Natural killer cell (primary cell): ENCODE measurements around the gene CHCHD5. TPM values are rescaled to one million over a fixed set of nuclear protein-coding genes. Genes with fewer than 3 reads are reported as not detected.
A peak's percentile ranks its signal among the peaks of the same experiment; 100 is the strongest.

Source experiments
- ATAC-seq, 3 donors: fragments of 150-1000 bp in 2 of 3; fragments of 200-7000 bp in 1 of 3; cut with Tn5 transposase; 1 replicate in 1 of 3; 2 replicates in 2 of 3; pipeline ENCODE4 v1.10.0; 2021; ENCODE audit warnings: mild to moderate bottlenecking in 2 of 3, moderate library complexity in 2 of 3
- DNase-seq, 2 donors: peaks; one replicate each; pipeline versions ENCODE4 v3.0.0 to v3.0.0-alpha.2; 2013 to 2021; ENCODE audit warnings: mixed read lengths in 1 of 2
- H3K27ac ChIP-seq: one replicate; pipeline ENCODE4 v1.5.1; 2013; ENCODE audit warnings: mild to moderate bottlenecking, low read length
- H3K27me3 ChIP-seq: one replicate; pipeline ENCODE4 v1.6.1; 2013; ENCODE audit warnings: low read length; ENCODE audit not compliant: control insufficient read depth, insufficient read depth
- H3K36me3 ChIP-seq: one replicate; pipeline ENCODE4 v1.6.1; 2013; ENCODE audit warnings: low read length; ENCODE audit not compliant: control insufficient read depth, insufficient read depth
- H3K4me1 ChIP-seq: one replicate; pipeline ENCODE4 v1.6.1; 2013; ENCODE audit warnings: low read length; ENCODE audit not compliant: control insufficient read depth, insufficient read depth
- H3K4me3 ChIP-seq: one replicate; pipeline ENCODE4 v1.5.1; 2013; ENCODE audit warnings: low read length
- H3K9me3 ChIP-seq: one replicate; pipeline ENCODE4 v1.6.1; 2013; ENCODE audit warnings: low read length; ENCODE audit not compliant: control insufficient read depth, insufficient read depth
- H3K27ac Mint-ChIP-seq, 2 donors: one replicate each; pipeline ENCODE4 v1.8.0; 2022; ENCODE audit warnings: mild to moderate bottlenecking in 2 of 2, mixed read lengths in 2 of 2, moderate library complexity in 1 of 2
- H3K27me3 Mint-ChIP-seq, 2 donors: one replicate each; pipeline ENCODE4 v1.8.0; 2022; ENCODE audit warnings: low read depth in 2 of 2, mixed read lengths in 2 of 2
- H3K36me3 Mint-ChIP-seq: one replicate; pipeline ENCODE4 v1.8.0; 2022; ENCODE audit warnings: mixed read lengths
- H3K4me1 Mint-ChIP-seq, 2 donors: one replicate each; pipeline ENCODE4 v1.8.0; 2022; ENCODE audit warnings: mixed read lengths in 2 of 2
- H3K4me3 Mint-ChIP-seq: one replicate; pipeline ENCODE4 v1.8.0; 2022; ENCODE audit warnings: mild to moderate bottlenecking, moderate library complexity, mixed read lengths
- H3K9me3 Mint-ChIP-seq, 2 donors: one replicate each; pipeline ENCODE4 v1.8.0; 2022; ENCODE audit warnings: mixed read lengths in 2 of 2
- CTCF ChIP-seq: fragments of 200-600 bp; IDR thresholded peaks from one replicate; pipeline ENCODE4 v1.8.0; 2022; ENCODE audit warnings: antibody characterized with exemption
- WGBS: methylation state at CpG from one replicate; pipeline ENCODE4 v1.1.7; 2013; ENCODE audit warnings: missing lambda C conversion rate; ENCODE audit not compliant: insufficient coverage; 5-methylcytosine and 5-hydroxymethylcytosine counted together
- intact Hi-C: fragments of 100-400 bp; cut with micrococcal nuclease; formaldehyde crosslinking; loops from one replicate; pipeline ENCODE4 v1.14.2; 2022
- total RNA-seq, 4 donors: library from RNA; stranded (reverse); fragments of 120-200 nt in 1 of 4; gene quantifications; one replicate each; pipeline versions ENCODE4 v1.2.3 to v1.2.4, GENCODE V29; 2013 to 2022

Gene CHCHD5
- total RNA-seq, 3 donors from 2014 or later (not counting 1 experiment from before 2014, with no cell fraction given): 21.9 to 24.1 (median 22.4) TPM

GRCh38 chr2:112621790-112622527, 37.5 kb downstream of the CHCHD5 start:
- no peaks in the 10 kb centered on the region for H3K36me3 ChIP-seq
- Mint-ChIP-seq H3K27ac (peak overlapping the region in 1 of 2 donors; percentile 47), H3K4me3 (no peak overlapping the region), H3K4me1 (peaks cover 39 to 42% of the 10 kb centered on the region in 2 donors), H3K27me3 (no peaks in the 10 kb centered on the region), H3K36me3 (no peaks in the 10 kb centered on the region), H3K9me3 (no peaks in the 10 kb centered on the region)
- no peak overlapping the region for H3K4me3 ChIP-seq
- peaks cover 39% of the 10 kb centered on the region for H3K4me1 ChIP-seq
- ATAC-seq (no peak), DNase-seq (no peak)
- no peaks in the 10 kb centered on the region for H3K9me3 ChIP-seq
- 97% methylated on average over 22 of the region's 22 CpGs for WGBS
- no peaks in the 10 kb centered on the region for H3K27me3 ChIP-seq
- intact Hi-C loops: no loop called here
- no peak overlapping the region for H3K27ac ChIP-seq
- no peak for TF ChIP-seq CTCF

GRCh38 chr2:112622528-112622849, 38.1 kb downstream of the CHCHD5 start:
- H3K4me3 ChIP-seq: no peak overlapping the region
- H3K9me3 ChIP-seq: no peaks in the 10 kb centered on the region
- DNase-seq: no peak
- H3K4me1 ChIP-seq: peaks cover 44% of the 10 kb centered on the region
- Mint-ChIP-seq H3K4me1 (peaks cover 44 to 47% of the 10 kb centered on the region in 2 donors), H3K36me3 (no peaks in the 10 kb centered on the region), H3K27ac (no peak overlapping the region), H3K27me3 (no peaks in the 10 kb centered on the region), H3K4me3 (no peak overlapping the region), H3K9me3 (no peaks in the 10 kb centered on the region)
- no peaks in the 10 kb centered on the region for H3K36me3 ChIP-seq
- no peaks in the 10 kb centered on the region for H3K27me3 ChIP-seq
- ATAC-seq: no peak
- no peak overlapping the region for H3K27ac ChIP-seq
- TF ChIP-seq CTCF: no peak
- intact Hi-C loops: no loop called here
- WGBS: 100% methylated on average over 1 of the region's 3 CpGs

- Mint-ChIP-seq H3K4me1 (peaks cover 59 to 60% of the 10 kb centered on the region in 2 donors), H3K9me3 (no peaks in the 10 kb centered on the region), H3K27ac (peak overlapping the region; percentile 90 to 94), H3K27me3 (no peaks in the 10 kb centered on the region), H3K36me3 (no peaks in the 10 kb centered on the region), H3K4me3 (peak overlapping the region; percentile 78)
- Histone ChIP-seq H3K36me3 (no peaks in the 10 kb centered on the region), H3K4me1 (peaks cover 59% of the 10 kb centered on the region), H3K4me3 (no peak overlapping the region), H3K9me3 (no peaks in the 10 kb centered on the region), H3K27ac (peak overlapping the region; percentile 59), H3K27me3 (no peaks in the 10 kb centered on the region)
- TF ChIP-seq CTCF: no peak
- intact Hi-C loops: no loop called here
- peak; percentile 67 to 80 for DNase-seq
- ATAC-seq: peak; percentile 85 to 87 (median 86)
- 48% methylated on average over 9 of the region's 11 CpGs for WGBS
Observed at GRCh38 chr2:112623913-112624777, 39.7 kb downstream of the CHCHD5 start.
